Measurements from ENCODE around the gene RAB1A.
"Not testable (repeated sequence)": the region's sequence is repeated elsewhere in the genome, so short reads cannot be mapped to it uniquely, and the experiment has no call there.

Gene RAB1A

DNA sequence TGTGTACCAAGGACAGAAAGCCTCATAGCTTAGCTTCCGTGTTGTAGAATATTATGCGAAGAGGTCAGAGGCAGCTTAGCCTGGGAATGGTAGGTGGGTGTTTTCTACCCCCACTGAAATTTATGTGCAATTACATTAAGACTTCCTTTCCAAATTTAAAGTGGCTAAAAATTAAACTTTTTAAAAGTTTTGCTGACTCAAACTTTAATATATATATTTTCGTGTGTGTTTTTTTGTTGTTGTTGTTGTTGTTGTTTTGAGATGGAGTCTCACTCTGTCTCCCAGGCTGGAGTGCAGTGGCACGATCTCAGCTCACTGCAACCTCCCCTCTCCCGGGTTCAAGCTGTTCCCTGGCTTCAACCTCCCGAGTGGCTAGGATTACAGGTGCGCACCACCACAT, 4.3 kb upstream of the RAB1A start:
- DNase-seq = no peak

DNA sequence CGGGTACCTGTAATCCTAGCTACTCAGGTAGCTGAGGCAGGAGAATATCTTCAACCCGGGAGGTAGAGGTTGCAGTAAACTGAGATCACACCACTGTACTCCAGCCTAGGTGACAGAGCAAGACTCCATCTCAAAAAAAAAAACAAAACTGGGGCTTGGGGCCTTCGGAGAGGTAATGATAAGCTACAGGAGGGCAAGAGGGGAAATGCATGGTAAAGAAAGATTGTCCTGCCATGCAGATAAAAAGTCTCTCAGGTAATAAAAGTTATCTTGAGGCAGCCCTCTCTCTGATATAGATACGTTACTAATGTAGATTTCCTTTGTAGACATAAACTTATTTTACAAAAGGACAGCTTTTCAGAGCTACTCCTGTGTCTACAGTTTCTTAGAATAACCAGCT, 3.7 kb upstream of the RAB1A start:
- DNase-seq = no peak

DNA sequence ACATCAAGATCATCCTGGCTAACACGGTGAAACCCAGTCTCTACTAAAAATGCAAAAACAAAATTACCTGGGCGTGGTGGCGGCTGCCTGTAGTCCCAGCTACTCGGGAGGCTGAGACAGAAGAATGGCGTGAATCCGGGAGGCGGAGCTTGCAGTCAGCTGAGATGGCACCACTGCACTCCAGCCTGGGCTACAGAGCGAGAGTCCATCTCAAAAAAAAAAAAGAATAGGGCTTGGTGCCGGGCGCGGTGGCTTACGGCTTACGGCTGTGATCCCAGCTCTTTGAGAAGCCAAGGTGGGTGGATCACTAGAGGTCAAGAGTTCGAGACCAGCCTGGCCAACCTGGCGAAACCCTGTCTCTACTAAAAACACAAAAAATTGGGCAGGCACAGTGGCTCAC, 3.0 kb upstream of the RAB1A start:
- not testable (repeated sequence) for DNase-seq

DNA sequence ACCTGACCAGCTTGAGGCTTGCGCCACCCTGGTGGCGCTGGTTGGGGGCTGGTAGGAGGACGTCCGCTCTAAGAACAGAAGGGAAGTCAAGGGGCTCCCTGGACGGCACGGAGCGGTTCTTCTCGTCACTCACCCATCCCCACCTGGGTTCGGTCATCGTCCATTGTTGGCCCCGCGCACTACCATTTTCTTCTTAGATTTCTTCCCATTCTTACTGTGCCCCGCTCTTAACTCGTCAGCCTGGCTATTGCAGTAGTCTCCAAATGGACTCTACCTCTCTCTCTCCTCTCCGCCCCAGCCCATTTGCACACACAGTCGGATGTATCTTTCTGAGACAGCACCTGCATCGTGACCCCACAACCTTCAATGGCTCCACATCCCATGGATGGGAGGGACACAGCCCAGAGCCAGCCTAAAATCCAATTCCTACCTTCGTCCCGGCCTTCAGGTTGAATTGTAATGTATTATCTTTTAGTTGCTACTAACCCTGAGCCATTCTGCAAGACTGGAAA, 814 bp upstream of the RAB1A start:
- no peak for DNase-seq

DNA sequence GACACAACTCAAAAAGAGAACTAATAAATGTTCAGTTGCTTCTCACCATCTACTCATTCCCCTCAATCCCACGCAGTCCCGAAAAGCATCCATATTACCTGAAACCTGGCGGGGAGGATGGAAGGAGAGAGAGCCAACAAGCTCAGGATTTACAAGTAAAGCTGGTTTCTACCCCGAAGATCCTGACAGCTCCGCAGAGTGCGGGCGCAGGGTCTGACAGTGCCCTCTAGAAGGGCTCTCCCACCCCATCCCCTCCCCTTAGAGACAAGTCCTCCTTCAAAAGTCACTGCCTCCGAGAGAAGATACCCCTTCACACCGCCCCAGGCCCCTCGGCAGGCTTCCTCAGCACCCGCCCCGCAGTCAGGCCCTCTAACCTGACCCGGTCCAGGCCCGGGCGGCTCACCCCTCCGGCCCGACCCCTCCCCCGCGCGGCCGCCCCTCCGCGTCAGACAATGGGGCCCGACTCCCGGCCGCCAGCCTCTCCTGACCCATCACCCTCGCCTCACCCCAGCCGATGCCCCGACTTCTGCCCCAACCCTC, 550 bp downstream of the RAB1A start:
- DNase-seq = no peak

DNA sequence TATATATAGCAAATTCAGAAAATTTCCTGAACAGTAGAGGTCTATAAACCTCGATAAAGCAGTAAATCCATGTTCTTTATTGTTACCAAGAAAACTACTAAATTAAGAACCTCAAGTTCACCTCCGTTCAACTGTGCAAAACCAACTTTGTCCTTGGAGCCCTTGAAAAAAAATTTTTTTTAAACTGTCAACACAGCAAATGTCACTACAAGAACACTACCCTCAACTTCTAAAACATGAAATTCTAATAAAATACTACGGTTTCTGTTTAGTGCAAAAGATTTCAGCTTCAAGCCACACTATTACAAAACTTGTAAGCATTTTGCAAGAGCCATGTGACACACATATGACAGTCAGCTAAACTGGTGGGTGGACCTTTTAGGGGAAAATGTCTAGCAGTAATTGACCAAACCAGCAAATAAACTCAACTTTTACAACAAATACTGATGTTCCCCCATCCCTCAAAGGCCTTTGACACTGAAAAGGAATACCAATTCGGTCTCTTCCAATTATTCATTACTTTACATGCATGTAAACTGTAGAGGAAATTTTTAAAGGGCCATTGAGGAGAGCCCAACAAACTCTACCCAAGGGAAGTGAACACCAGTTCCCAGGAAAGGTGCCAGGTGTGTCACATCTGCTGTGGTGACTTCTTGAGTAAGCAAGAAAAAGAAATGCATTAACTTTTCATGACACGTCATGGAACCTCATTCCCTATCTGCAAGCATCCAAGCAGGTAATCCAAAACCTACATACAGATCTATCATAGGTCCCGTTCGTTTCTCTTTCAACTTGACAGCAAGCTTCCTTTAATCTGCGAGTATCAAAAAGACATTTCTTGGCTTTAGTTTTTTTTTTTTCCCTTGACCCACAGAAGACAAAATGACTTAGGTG, 1.4 kb downstream of the RAB1A start:
- DNase-seq = no peak

DNA sequence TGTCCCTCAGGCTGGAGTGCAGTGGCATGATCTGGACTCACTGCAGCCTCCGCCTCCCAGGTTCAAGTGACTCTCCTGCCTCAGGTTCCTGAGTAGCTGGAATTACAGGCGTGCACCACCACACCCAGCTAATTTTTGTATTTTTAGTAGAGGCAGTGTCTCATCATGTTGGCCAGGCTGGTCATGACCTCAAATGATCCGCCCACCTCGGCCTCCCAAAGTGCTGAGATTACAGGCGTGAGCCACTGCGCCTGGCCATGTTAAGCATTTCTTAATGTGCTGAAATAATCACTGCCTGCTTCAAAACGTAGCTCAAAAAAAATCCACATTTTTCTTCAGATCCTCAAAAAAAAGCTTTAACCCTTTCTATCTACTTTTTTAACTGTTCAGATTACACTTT, 4.4 kb downstream of the RAB1A start:
- not testable (repeated sequence) for DNase-seq

DNA sequence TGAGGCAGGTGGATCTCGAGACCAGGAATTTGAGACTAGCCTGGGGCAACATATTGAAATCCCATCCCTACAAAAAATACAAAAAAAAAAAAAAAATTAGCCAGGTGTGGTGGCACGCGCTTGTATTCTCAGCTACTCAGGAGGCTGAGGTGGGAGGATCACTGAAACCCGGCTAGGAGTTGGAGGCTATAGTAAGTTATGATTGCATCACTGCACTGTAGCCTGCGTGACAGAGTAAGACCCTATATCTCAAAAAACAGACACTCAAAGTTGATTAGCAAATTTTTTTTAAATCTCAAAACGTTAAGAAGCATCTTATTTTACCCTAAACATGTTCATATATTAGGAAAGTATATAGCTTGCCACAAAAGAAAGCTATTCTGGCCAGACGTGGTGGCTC, 7.6 kb downstream of the RAB1A start:
- DNase-seq = no peak

DNA sequence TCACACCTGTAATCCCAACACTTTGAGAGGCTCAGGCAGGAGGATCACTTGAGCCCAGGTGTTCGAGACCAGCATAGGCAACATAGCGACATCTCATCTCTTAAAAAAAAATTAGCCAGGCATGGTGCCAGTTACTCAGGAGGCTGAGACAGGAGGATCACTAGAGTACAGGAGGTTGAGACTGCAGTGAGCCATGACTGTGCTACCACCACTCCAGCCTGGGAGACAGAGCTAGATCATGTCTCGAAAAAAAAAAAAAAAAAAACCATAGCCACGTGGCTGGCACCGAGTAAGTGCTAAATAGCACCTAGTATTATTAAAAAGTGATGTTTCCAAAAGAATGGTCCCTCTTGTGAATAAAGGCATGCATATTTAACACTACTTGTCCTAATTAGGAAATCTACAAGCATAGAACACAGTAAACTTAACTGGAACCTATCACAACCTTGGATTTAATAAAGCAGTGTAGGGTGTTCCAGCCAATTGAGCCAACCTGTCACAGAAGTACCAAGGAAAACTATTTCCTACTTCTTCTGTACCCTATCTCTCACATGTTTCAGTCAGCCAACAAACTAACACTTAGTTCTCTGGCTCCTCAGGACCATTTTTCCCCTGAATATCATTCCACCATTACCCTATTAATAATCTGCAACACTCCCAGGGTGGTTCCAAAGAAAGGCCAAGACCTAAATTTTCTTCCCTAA, 8.8 kb downstream of the RAB1A start:
- no peak for DNase-seq

DNA sequence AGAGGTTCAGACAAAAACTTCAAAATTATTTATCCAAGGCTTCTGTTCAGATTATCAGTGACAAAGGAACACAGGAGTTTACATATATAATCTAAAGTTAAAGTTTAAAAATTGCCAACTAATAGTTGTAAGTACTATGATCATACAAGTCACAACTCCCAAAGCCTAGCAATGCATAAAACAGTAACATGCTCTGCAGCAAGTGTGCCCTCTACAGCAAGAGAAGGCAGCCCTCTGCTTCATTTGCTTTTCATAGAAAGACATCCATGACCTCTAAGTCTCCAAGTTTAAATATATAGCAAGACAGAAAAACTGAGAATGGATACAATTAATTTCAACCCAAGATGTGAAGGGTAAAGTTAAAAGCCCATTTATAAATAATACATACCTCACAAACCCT, 13.3 kb downstream of the RAB1A start:
- no peak for DNase-seq

DNA sequence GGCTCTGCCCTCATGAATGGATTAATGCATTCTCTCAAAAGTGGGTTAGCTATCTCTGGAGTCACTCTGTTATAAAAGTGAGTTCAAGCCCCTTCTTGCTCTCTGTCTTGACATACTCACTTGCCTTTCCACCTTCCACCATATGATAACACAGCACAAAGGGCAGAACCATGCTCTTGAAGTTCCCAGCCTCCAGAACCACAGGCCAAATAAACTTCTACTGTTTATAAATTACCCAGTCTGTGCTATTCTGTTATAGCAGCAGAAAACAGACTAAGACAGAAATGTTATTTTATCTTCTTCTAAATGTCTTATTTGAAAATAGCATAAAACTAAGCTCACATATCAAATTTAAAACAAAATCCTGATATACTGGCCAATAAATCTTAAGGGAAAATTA, 15.0 kb downstream of the RAB1A start:
- DNase-seq = no peak

DNA sequence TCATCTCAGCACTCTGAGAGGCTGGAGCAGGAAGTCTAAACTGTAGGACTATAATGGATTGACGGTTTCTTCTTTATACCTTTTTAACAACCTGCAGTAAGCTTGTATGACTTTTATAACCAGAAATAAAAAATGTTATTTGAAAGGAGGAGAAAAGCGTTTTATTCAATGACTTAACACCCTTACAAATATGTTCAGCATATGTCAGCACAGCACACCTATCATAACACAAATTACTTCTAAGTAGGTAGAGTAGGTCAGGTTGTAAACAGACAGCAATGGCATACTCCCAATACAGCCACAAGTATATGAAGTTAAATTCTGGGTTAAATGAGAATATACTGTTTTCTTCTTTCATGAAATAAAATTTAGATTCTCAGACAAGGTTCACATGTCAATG, 16.1 kb downstream of the RAB1A start:
- no peak for DNase-seq

DNA sequence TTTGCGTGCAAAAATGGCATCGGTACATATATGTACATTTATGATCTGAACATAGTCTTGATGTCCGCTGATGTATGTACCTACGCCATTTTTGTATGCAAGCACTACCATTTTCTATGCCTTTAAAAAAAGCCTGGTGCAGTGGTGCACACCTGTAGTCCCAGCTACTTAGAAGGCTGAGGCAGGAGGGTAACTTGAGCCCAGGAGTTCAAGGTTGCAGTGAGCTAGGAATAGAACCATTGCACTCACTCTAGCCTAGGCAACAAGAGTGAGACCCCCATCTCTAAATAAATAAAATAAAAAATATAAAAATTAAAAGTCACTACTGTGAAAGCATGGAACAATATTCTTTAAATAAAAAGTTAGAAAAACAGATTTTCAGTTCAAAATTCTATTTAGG, 16.7 kb downstream of the RAB1A start:
- DNase-seq = no peak

DNA sequence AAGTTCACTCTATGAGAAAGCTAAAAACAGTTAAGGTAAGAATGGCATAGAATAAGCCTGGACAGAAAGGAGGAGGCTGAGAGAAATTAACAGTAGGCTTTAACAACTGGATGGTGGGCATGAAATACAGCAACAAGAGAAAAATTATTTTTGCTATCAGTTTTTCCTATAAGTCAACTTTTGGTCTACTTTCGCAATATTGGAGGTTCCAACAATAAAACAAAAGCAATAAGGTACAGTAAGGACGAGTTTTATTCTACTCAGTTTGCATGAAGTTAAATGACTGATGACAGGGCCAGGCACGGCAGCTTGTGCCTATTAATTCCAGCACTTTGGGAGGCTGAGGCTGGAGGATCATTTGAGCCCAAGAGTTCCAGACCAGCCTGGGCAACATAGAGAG, 17.3 kb downstream of the RAB1A start:
- no peak for DNase-seq

DNA sequence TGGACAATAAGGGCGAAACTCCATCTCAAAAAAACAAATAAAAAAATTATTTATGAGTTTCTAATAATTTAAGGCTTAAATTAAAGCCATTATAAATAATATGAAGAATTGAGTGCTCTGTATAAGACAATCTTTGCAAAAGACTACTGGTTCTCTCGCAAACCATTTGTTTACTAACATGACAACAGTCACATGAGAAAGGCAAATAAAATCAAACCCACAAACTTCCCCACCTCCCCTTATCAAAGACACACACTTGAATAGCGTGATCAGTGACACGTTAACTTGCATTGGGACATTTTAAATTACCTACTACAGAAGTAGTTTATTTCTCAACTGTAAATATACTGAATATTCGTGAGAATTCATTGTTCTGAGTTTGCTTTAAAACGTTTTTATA, 21.1 kb downstream of the RAB1A start:
- DNase-seq = no peak

DNA sequence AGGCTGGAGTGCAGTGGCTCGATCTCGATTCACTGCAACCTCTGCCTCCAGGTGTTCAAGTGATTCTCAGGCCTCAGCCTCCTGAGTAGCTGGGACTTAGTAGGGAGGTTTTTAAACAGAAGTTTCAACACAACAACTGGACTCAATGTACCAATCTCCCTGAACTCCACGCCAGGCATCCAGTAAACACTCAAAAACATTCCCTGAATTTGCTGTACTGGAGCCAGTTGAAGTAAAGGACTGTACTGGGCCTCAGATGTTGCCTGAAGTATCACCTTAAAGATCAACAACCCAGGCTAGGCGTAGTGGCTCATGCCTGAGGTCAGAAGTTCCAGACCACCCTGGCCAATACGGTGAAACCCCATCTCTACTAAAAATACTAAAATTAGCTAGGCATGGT, 22.4 kb downstream of the RAB1A start:
- no peak for DNase-seq

DNA sequence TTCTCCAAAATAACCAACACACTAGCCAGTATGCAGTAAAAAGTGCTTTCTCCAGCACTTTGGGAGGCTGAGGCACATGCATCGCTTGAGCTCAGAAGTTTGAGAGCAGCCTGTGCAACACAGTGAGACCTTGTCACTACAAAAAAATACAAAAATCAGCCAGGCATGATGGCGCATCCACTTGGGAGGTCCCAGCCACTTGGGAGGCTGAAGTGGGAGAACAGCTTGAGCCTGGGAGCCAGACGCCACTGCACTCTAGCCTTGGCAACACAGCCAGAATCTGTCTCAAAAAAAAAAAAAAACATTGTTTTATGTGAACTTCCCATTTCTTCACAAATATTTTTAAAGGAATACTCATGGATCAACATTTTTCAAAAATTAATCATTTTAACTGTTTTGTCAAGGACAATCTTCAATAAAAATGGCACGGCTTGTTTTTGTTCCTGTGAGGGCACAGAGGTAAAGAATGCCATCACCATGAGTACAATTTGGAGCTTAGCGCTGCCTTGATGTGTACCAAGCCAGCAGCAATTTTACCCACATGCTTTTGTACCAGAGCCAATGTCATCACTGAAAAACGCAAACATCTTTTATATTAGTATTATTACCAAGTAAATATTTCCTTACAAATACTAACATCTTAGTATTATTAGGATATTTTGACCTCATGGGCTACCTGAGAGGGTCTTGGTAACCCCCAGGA, 26.7 kb downstream of the RAB1A start:
- no peak for DNase-seq

DNA sequence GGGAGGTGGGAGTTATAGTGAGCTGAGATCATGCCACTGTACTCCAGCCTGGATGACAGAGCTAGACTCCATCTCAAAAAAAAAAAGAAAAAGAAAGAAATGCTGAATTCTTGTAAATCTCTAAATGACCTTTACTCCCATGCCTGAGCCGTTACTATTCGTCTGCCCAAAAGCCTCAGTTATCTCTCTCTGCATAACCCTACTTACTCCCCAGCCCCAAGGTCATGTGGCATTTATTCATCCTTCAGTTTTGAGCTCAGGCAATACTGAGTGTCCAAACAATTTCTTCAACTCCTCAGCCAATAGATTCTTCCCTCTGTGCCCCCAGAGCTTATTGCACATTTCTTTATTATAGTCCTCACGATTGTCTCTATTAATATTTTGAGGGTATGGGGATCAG, 28.8 kb downstream of the RAB1A start:
- DNase-seq = no peak

DNA sequence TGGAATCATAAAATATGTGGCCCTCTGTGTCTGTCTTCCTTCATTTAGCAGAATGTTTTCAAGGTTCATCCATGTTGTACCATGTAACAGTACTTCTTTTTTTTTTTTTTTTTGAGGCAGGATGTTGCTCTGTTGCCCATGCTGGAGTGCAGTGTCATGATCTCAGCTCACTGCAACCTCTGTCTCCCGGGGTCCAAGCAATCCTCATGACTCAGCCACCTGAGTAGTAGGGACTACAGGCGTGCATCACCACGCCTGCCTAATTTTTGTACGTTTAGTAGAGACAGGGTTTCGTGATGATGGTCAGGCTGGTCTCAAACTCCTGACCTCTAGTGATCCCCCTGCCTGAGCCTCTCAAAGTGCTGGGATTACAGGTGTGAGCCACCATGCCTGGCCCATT, 31.2 kb downstream of the RAB1A start:
- no peak for DNase-seq

DNA sequence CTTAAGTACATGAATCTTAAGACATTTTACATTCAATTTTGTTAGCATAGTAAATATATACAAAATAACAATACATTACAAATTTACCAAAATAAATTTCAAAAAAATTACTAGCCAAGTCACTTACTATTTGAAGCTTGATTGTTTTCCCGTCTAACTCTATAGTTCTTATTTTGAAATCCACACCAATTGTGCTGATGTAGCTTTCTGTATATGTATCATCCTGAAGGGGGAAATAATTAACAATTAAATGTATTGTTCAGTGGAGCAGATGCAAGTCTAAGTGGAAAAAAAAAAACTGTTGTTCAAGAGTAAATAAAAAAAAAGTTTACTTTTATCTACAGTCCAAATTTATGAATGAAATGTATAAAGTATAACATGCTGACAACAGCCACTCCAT, 32.1 kb downstream of the RAB1A start:
- DNase-seq = no peak

DNA sequence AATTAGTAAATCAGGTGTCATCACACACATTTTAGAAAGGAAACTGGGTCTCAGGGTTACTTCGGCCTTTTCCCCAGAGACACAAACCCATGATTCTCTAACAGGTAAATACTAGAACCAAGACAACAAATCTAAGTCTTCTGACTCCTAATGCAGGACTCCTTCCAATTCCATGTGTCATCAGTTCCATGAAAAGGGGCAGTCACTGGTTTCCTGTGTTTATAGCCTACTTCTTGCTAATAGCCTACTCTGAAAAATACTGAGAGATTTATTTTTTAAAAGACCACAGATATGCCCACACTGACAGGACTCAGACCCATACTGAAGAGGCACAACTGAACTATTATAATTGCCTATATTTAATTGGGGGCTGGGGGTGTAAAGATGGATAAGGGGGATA, 33.0 kb downstream of the RAB1A start:
- no peak for DNase-seq

DNA sequence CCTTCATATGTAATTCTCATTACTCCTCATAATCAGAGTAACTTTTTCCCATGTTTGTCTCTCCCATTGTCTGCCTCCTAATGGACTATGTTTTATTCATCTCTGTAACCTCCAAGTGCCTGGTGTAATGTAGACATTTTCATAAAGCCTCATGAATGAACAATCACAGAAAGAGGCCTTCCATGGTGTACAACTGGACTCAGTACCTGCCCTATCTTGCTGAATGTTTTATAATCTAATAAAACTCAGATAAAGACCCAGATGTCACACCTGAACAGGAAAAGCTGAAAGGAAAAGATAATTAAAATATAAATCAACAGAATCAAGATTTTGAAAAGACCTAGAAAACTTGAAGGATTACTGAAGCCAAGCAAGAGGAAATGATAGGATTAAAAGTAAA, 36.7 kb downstream of the RAB1A start:
- no peak for DNase-seq

DNA sequence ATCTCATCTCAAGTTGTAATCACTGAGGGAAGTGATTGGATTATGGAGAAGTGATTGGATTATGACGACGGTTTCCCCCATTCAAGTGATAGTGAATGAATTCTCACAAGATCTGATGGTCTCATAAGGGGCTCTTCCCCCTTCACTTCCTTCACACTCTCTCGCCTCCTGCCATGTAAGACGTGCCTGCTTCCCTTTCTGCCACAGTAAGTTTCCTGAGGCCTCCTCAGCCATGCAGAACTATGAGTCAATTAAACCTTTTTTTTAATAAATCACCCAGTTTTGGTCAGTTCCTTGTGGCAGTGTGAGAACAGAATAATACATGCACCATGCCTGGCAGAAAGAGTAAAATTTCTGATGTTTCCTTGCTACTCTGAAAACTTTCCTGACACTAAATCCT, 37.1 kb downstream of the RAB1A start:
- no peak for DNase-seq

DNA sequence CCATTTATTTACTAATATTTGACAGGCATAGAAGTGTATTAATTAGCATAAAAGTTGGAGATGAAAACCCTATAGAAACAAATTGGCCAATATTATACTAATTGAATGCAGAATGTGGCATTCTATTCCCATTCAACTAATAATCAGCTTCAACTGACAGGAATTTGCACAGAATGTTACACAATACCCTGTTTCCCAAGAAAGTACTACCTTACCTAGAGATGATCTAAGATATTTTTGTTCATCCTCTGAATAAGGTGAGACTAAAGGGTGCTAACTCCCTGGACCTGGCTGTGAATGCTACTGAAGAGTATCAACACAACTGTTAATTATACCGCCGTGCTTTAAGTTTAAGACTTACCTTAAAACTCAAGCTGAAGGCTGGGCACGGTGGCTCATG, 44.8 kb downstream of the RAB1A start:
- DNase-seq = no peak

Measured in activated CD8-positive, alpha-beta memory T cell treated with anti-CD3 and anti-CD28 coated beads, Interleukin-2, amount 50 U/mL, for 48 hours (primary cell).